Bronchial epithelial cell (primary cell): ENCODE results near the gene PRRT1. TPM values are rescaled to one million over a fixed set of nuclear protein-coding genes. Genes with fewer than 3 reads are reported as not detected.
A peak's percentile ranks its signal among the peaks of the same experiment; 100 is the strongest.

ENCODE experiments used
- DNase-seq: peaks from one replicate; pipeline ENCODE4 v3.0.0-alpha.2; 2010; ENCODE audit warnings: low read depth
- FAIRE-seq: peaks from 2 replicates; lab custom pipeline; 2011; peaks lifted over from hg19 to GRCh38; lab: Jason Lieb, UNC
- H3K27me3 ChIP-seq: 2 replicates; pipeline ENCODE4 v1.5.1; 2011; ENCODE audit warnings: low read length; ENCODE audit not compliant: control insufficient read depth, insufficient read depth
- H3K36me3 ChIP-seq: 2 replicates; pipeline ENCODE4 v1.5.1; 2011; ENCODE audit warnings: low read length; ENCODE audit not compliant: control insufficient read depth, insufficient read depth
- H3K4me3 ChIP-seq: 2 replicates; pipeline ENCODE4 v1.5.1; 2011; ENCODE audit warnings: mild to moderate bottlenecking, low read depth, low read length, control low read depth
- total RNA-seq: library from RNA; depleted of rRNA; stranded (reverse); fragments of >200 nt; gene quantifications from 2 replicates; pipeline ENCODE4 v1.2.1, GENCODE V29; 2014
- TF ChIP-seq, protein P1 (sequence below): IDR thresholded peaks from 2 replicates; pipeline ENCODE4 v1.5.1; 2011; ENCODE audit warnings: mild to moderate bottlenecking, moderate library complexity, low read length, control low read depth, inconsistent platforms; ENCODE audit not compliant: insufficient read depth, severe bottlenecking

The PRRT1 gene
- total RNA-seq, 1 donor from 2014 or later, result not detected

DNA sequence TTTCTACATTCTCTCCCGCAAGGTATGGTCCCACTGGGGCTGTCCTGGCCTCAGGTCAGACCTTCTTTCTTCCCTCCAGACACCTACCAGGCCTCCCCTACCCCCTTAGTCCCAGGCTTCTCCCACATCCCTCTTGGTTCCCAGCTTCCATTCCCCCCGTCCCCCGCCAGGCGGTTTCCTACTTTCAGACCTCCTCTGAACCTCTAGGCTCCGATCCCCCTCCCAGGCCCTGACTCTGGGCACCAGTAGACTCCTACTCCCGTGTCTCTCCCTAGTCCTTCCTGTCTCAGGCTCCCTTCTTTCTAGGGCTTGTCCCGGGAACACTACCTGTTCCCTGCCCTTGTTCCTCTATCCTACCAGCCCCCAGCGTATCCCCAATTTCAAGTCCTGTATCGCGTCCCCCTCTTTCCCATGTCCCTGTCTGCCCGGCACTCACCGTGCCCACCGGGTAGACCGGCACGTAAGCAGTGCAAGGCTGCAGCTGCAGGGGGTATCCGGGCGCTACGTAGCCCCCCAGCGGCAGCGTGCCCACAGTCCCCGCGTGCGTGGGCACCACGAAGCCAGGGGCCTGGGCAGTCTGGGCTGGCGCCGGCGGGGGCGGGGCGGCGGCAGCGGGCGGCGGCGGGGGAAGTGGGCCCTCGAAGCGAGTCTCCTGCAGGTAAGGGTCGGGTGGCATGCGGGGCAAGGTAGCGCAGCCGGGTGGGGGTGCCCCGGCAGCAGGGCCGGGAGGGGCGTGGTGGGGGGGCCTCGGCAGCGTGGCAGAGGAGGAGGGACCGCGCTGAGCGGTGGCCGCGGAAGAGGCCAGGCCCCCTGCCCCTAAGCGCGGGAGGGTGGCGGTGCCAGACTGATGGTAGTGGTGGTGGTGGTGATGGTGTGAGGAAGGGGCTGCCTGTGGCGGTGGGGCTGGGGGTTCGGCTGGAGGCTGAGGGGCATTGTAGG lies 1.5 kb downstream of the PRRT1 start:
- DNase-seq, result no peak
- TF ChIP-seq, protein P1, sequence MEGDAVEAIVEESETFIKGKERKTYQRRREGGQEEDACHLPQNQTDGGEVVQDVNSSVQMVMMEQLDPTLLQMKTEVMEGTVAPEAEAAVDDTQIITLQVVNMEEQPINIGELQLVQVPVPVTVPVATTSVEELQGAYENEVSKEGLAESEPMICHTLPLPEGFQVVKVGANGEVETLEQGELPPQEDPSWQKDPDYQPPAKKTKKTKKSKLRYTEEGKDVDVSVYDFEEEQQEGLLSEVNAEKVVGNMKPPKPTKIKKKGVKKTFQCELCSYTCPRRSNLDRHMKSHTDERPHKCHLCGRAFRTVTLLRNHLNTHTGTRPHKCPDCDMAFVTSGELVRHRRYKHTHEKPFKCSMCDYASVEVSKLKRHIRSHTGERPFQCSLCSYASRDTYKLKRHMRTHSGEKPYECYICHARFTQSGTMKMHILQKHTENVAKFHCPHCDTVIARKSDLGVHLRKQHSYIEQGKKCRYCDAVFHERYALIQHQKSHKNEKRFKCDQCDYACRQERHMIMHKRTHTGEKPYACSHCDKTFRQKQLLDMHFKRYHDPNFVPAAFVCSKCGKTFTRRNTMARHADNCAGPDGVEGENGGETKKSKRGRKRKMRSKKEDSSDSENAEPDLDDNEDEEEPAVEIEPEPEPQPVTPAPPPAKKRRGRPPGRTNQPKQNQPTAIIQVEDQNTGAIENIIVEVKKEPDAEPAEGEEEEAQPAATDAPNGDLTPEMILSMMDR, result no peak
- FAIRE-seq, result no peak
- H3K4me3 ChIP-seq, result no peak overlapping the region
- H3K27me3 ChIP-seq, result no peaks in the 10 kb centered on the region
- no peaks in the 10 kb centered on the region for H3K36me3 ChIP-seq

DNA sequence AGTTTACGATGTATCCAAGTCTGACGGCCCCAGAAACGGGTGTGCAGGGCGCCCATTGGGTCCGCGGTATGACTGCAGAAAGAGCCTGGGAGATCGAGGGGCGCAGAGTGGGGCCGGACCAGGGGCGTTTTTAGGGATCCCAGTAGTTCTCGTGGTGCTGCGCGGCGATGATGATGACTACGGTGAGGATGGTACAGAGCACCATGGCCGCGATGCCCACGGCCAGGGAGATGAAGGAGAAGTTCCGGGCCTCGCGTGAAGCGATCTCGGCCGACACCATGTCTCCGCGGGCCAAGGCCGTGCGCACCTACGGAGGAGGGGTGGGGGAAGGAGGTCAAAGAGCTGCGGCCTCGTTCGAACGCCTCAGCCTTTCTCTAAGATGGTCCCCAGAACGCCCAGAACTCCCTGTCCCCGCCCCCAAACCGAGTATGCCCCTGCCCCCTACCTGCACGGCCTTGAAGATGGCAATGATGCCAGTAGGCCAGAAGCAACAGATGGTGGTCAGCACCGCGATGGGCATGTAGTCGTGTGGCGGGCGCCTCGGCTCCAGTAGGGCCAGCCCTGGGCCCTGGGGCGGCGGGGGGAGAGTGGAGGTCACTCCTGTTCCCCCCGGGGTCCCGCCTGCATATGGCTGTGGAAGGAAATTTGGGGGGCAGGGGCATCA lies 2.5 kb downstream of the PRRT1 start:
- DNase-seq (no peak), FAIRE-seq (no peak)
- TF ChIP-seq, protein P1, result no peak
- Histone ChIP-seq H3K27me3 (no peaks in the 10 kb centered on the region), H3K36me3 (no peaks in the 10 kb centered on the region), H3K4me3 (peak overlapping the region; percentile 59)

DNA sequence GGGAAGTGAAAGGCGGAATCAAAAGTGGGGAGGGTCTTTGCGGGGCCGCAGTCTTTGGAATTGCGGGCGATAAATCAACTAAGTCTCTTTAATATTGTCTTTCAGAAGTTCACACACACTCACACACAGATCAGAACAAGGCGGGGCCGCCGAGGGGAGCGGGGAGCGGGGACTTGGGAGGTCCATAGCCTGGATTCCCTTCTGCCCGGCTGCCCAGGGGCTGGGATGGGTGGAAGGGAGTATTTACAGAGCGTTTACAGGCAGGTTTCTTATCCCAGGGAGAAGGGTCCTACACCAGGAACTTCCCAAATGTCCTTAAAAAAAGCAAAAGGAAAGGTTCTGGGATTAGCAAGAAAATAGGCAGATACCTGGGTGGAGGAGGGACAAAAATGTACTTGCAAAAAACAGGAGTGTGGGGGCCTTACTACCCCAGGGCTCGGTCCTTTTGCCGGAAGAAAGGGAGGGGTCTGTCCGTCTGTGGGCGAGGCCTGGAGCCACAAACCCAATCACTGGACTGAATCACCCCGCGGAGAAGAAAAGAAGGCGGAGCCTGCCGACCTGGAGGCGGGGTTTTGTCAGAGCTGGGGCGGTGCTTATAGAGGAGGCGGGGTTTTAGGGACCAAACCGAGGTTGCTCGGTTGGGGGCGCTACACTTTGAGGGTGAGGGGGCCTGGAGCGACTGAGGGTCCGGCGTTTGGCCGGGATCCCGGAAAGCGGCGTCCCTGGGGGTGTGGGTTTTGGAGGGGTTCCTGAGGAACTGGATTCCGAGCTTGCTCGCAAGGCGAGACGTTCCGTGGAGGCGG lies 3.2 kb downstream of the PRRT1 start:
- Histone ChIP-seq H3K4me3 (peak overlapping the region; percentile 59), H3K36me3 (no peaks in the 10 kb centered on the region), H3K27me3 (no peaks in the 10 kb centered on the region)
- TF ChIP-seq, protein P1, result peak; percentile 63
- DNase-seq (peak; percentile 77), FAIRE-seq (no peak)

DNA sequence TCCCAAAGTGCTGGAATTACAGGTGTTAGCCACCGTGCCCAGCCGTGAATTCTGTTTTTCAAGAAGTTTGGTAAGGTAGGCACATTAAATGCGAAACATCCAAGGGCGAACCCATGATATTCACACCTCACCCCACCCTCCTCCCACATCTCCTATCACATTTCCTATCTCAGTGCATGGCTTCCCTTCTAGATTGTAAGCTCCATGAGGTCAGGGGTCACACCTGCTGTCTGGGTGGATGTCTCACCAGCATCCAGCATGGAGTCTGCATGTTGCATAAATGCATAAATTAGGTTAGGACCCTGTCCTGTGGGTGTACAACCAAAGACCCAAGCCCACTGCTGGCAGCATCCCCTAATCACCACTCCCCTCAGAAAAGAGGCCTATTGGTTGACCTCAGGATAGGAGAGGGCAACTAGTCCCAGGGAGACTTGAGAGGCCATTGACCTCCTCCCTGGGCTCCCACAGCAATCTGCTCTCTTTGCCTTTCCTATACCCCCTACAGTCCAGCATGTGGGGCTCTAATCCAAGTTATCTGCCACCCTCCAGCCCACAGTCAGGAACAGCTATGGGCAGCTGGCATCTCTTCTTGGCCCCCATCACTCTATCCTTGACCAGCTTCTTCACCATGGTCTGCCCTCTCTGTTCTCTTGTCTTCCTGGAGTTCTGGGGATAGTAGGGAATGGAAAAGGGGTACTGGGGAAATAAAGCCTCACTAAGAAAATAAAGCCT lies 4.2 kb downstream of the PRRT1 start:
- H3K4me3 ChIP-seq, result peak overlapping the region; percentile 59
- H3K27me3 ChIP-seq, result no peaks in the 10 kb centered on the region
- H3K36me3 ChIP-seq, result no peaks in the 10 kb centered on the region
- TF ChIP-seq, protein P1, result no peak
- FAIRE-seq (peak; percentile 84), DNase-seq (no peak)

DNA sequence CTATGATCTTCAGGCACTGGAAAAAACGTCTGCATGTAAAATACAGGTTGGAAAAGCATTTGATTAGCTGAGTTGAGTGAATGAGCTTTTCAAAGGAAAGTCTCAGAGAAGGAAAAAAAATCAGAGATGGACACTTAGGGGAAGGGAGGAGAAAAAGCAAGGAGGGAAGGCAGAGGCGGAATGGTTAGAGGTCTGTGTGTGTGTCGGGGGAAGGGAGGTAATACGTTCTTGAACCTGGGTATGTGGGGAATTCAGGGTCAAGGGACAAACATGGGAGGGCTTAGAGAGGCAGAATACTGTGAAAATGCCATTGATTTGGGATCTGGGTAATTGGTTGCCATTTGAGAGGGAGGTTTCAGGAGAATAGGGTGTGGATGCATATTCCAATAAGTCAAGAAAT lies 5.1 kb downstream of the PRRT1 start:
- FAIRE-seq (no peak), DNase-seq (no peak)
- H3K4me3 ChIP-seq, result no peak overlapping the region

More for the DNA sequence above, 5.1 kb downstream of the PRRT1 start:
- TF ChIP-seq, protein P1, result no peak
- Histone ChIP-seq H3K27me3 (no peaks in the 10 kb centered on the region), H3K36me3 (no peaks in the 10 kb centered on the region)
